Measurements from ENCODE around the gene TAMALIN. TPM values are rescaled to one million over a fixed set of nuclear protein-coding genes. Genes with fewer than 3 reads are reported as not detected.

The TAMALIN gene
- total RNA-seq, 1 donor from 2014 or later, result 11.1 TPM

DNA sequence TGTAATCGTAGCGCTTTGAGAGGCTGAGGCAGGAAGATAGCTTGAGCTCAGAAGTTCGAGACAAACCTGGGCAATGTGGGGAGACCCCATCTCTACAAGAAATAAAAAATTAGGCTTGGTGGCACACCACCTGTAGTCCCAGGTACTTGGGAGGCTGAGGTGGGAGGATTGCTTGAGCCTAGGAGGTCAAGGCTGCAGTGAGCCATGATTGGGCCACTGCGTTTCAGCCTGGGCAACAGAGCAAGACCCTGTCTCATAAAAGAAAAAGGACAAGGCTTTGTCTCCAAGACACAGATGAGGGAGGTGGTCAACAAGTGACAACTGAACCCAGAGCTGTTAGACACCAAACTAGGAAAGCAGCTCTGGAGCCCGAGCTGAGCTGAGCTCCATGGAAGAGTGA, 14.5 kb upstream of the TAMALIN start:
- no peak for DNase-seq (ENCODE audit: low spot score)
- TF ChIP-seq, protein P1, sequence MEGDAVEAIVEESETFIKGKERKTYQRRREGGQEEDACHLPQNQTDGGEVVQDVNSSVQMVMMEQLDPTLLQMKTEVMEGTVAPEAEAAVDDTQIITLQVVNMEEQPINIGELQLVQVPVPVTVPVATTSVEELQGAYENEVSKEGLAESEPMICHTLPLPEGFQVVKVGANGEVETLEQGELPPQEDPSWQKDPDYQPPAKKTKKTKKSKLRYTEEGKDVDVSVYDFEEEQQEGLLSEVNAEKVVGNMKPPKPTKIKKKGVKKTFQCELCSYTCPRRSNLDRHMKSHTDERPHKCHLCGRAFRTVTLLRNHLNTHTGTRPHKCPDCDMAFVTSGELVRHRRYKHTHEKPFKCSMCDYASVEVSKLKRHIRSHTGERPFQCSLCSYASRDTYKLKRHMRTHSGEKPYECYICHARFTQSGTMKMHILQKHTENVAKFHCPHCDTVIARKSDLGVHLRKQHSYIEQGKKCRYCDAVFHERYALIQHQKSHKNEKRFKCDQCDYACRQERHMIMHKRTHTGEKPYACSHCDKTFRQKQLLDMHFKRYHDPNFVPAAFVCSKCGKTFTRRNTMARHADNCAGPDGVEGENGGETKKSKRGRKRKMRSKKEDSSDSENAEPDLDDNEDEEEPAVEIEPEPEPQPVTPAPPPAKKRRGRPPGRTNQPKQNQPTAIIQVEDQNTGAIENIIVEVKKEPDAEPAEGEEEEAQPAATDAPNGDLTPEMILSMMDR (IDR thresholded peaks at IDR 0.05), result no peak
- Mint-ChIP-seq H3K9me3 (ENCODE audit: low read depth) (no peaks in the 10 kb centered on the region), H3K36me3 (ENCODE audit: low read depth) (peaks cover 6% of the 10 kb centered on the region), H3K27ac (ENCODE audit: unreplicated experiment) (no peak overlapping the region), H3K4me1 (ENCODE audit: low read depth) (peaks cover 12% of the 10 kb centered on the region), H3K27me3 (ENCODE audit: low read depth) (no peaks in the 10 kb centered on the region), H3K4me3 (ENCODE audit: unreplicated experiment) (no peak overlapping the region)

DNA sequence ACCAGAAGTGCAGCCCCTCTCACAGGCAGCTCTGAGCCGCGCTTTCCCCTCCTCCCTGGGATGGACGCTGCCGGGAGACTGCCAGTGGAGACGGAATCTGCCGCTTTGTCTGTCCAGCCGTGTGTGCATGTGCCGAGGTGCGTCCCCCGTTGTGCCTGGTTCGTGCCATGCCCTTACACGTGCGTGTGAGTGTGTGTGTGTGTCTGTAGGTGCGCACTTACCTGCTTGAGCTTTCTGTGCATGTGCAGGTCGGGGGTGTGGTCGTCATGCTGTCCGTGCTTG, 12.3 kb upstream of the TAMALIN start:
- H3K4me1 Mint-ChIP-seq (ENCODE audit: low read depth), result peaks cover 12% of the 10 kb centered on the region
- H3K9me3 Mint-ChIP-seq (ENCODE audit: low read depth), result no peaks in the 10 kb centered on the region
- no peak for DNase-seq (ENCODE audit: low spot score)
- TF ChIP-seq, protein P1 (IDR thresholded peaks at IDR 0.05), result no peak
- H3K4me3 Mint-ChIP-seq (ENCODE audit: unreplicated experiment), result no peak overlapping the region
- no peak overlapping the region for H3K27ac Mint-ChIP-seq (ENCODE audit: unreplicated experiment)
- H3K36me3 Mint-ChIP-seq (ENCODE audit: low read depth), result peaks cover 7% of the 10 kb centered on the region
- no peaks in the 10 kb centered on the region for H3K27me3 Mint-ChIP-seq (ENCODE audit: low read depth)

DNA sequence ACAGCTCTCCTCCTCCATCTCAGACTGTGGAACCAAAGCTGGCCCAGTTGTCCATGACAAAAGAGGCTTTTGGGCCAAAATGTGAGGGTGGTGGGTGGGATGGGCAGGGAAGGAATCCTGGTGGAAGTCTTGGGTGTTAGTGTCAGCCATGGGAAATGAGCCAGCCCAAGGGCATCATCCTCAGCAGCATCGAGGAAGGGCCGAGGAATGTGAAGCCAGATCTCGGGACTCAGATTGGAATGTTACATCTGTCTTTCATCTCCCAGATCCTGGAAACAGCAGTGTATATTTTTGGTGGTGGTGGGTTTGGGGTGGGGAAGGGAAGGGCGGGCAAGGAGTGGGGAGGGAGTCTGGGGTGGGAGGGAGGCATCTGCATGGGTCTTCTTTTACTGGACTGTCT, 11.8 kb upstream of the TAMALIN start:
- no peak overlapping the region for H3K4me3 Mint-ChIP-seq (ENCODE audit: unreplicated experiment)
- H3K27me3 Mint-ChIP-seq (ENCODE audit: low read depth), result no peaks in the 10 kb centered on the region
- no peak overlapping the region for H3K27ac Mint-ChIP-seq (ENCODE audit: unreplicated experiment)
- H3K9me3 Mint-ChIP-seq (ENCODE audit: low read depth), result no peaks in the 10 kb centered on the region
- DNase-seq (ENCODE audit: low spot score), result no peak
- TF ChIP-seq, protein P1 (IDR thresholded peaks at IDR 0.05), result no peak
- H3K36me3 Mint-ChIP-seq (ENCODE audit: low read depth), result peaks cover 7% of the 10 kb centered on the region
- H3K4me1 Mint-ChIP-seq (ENCODE audit: low read depth), result peaks cover 12% of the 10 kb centered on the region

DNA sequence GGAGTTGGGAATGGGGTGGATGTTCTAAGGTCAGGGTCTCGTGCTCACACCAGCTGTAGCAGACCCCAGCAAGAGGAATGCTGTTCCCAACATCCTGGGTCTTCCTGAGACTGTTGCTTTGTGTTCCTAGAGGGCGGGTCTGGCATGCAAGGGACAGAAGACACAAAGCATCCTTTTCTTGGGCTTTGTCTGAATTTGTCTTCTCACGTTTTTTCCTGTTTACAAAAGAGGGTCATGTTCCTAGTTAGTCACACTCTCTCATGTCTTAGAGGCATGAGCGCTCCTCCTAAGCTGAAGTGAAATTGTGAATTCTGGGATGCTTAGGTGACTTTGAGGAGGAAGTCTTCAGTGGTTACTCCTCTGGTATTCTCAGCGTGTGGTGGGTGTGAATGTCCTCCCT, 9.6 kb upstream of the TAMALIN start:
- peaks cover 12% of the 10 kb centered on the region for H3K4me1 Mint-ChIP-seq (ENCODE audit: low read depth)
- H3K27ac Mint-ChIP-seq (ENCODE audit: unreplicated experiment), result no peak overlapping the region
- TF ChIP-seq, protein P1 (IDR thresholded peaks at IDR 0.05), result no peak
- peaks cover 8% of the 10 kb centered on the region for H3K36me3 Mint-ChIP-seq (ENCODE audit: low read depth)
- H3K27me3 Mint-ChIP-seq (ENCODE audit: low read depth), result no peaks in the 10 kb centered on the region
- DNase-seq (ENCODE audit: low spot score), result no peak
- H3K4me3 Mint-ChIP-seq (ENCODE audit: unreplicated experiment), result no peak overlapping the region
- no peaks in the 10 kb centered on the region for H3K9me3 Mint-ChIP-seq (ENCODE audit: low read depth)

DNA sequence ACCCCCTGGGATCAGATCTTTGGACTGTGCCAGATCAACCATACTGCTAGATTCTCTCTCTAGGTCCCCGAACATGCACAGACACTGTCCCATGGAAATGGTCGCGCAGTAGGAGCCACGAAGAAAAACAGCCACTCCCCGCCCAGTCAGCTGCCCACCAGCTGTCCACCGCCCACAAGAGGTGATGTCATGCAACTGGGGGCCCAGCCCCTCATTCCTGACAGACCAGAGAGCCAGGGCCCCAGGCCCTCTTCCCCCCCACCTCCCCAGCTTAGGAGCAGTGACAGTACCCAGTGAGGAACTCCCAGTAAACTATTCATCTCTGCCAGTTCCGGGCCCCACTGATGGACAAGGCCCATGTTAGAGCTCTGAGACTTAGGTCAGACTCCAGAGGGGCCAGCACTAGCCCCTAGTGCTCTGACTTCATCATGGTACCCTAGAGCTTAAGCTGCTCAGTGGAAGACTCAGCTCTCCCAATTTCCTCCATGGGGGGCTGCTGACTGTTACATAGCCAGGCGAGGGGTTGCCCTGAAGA, 3.7 kb upstream of the TAMALIN start:
- peaks cover 9% of the 10 kb centered on the region for H3K4me1 Mint-ChIP-seq (ENCODE audit: low read depth)
- no peak overlapping the region for H3K27ac Mint-ChIP-seq (ENCODE audit: unreplicated experiment)
- no peaks in the 10 kb centered on the region for H3K27me3 Mint-ChIP-seq (ENCODE audit: low read depth)
- DNase-seq (ENCODE audit: low spot score), result no peak
- TF ChIP-seq, protein P1 (IDR thresholded peaks at IDR 0.05), result no peak
- H3K36me3 Mint-ChIP-seq (ENCODE audit: low read depth), result peaks cover 4% of the 10 kb centered on the region
- no peak overlapping the region for H3K4me3 Mint-ChIP-seq (ENCODE audit: unreplicated experiment)
- H3K9me3 Mint-ChIP-seq (ENCODE audit: low read depth), result no peaks in the 10 kb centered on the region

All from chondrocyte (in vitro differentiated cells).